Activated CD8-positive, alpha-beta memory T cell treated with anti-CD3 and anti-CD28 coated beads, Interleukin-2, amount 50 U/mL, for 1 hour (primary cell): ENCODE data around the gene MYORG.

ENCODE experiments used
- DNase-seq: peaks from one replicate; pipeline ENCODE4 v3.0.0-alpha.2; 2020; ENCODE audit errors: extremely low read depth

The MYORG gene

GRCh38 chr9:34376596-34377403 lies at the start of gene MYORG:
Gene MYORG (minus strand): TSS chr9:34376898. CDS start chr9:34372943, 3,955 bp downstream.
- peak; percentile 87 for DNase-seq

DNA sequence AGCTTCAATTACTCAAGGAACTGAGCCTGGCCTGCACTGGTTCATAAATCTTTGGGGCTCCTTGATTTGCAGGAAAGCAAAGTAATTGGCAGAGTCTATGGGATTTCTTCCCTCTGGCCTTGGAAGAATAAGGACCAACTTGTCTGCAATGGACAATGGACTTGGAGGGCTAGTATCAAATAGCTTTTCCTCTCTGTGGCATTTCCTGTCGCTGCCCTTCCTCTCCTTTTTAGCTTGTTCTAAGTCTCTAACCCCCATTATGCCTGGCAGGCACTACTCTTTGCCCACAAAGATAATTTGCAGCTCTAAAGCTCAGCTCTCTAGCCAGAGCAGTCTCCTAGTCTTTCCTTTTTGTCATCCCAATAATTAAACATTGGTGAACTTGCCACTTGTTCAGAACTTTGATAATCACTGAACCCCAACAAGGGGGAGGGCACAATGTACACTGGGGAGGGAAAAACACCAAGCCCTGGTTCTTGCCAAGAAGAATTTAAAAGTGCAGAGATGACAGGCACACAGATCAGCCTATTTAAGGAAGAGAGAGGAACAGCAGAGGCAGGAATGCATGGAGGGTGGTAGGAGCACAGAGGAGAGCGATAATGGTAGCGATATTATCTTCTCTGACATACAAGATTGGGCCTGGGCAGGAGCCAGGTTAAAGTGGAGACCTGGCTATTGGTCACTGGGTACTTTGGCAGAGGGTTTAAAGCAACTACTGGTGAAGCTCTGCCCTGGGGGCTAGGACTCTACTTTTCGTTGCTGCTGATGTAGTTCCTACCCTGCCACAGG lies 43.2 kb upstream of the MYORG start:
- DNase-seq: no peak

DNA sequence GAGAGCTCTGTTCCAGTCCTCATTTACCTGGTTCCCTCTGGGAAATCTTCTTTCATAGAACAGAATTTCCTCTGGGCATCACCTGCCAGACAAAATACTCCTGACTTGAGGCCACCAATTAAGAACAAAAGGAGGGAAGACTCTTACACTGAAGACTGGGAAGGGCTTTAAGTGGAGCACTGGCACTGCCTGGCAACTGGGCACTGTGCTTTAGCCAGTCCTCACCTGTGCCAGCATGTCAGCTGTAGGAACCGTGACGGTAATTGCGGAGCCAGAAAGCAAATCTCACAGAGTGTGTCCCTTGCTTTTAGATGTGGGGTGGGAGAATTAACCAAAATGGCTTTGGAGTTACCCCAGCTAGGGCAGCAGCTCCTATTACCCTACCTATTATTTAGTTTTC lies 41.0 kb upstream of the MYORG start:
- no peak for DNase-seq

GRCh38 chr9:34413231-34413852 lies 36.6 kb upstream of the MYORG start:
- no peak for DNase-seq

DNA sequence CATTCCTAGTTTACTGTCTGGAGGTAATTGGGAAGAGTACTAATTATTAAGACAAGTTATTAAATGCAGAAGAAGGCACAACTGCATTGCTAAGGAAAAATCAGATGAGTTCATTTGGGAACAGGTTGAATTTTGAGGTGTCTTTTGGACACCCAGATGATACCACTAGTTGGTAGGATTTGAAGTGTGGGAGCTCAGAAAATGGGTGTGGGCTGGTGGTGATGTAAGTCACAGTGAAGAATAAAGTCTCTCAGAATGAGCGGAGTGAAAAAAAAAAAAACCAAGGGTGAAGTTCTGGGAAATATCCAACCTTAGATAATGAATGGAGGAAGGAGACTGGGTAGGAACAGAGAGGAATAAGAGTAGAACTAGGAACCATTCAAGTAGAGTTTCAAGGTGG lies 35.6 kb upstream of the MYORG start:
- no peak for DNase-seq

DNA sequence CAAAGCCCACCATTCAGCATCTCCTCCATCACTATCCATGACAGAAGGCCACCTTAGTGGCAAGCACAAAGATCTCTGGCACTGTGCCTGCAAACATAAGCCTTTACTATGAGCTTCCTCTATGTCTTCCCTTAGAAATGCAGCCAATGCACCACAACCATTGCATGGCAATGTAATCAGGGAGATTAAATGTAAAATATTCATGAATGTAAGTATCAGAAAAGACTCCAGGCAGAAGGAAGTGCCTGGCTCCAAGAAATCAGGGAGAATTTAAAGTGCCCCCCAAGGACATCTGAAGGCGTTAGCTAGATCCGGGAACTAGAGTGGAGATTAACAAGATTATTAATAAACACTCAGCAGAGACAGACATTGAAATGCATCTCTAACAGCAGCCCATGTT lies 32.5 kb upstream of the MYORG start:
- no peak for DNase-seq

- DNase-seq: no peak
Measured at GRCh38 chr9:34408173-34408572, 31.5 kb upstream of the MYORG start.

- no peak for DNase-seq
Measured at GRCh38 chr9:34406219-34406618, 29.5 kb upstream of the MYORG start.

- DNase-seq: no peak
Measured at GRCh38 chr9:34405719-34406118, 29.0 kb upstream of the MYORG start.

DNA sequence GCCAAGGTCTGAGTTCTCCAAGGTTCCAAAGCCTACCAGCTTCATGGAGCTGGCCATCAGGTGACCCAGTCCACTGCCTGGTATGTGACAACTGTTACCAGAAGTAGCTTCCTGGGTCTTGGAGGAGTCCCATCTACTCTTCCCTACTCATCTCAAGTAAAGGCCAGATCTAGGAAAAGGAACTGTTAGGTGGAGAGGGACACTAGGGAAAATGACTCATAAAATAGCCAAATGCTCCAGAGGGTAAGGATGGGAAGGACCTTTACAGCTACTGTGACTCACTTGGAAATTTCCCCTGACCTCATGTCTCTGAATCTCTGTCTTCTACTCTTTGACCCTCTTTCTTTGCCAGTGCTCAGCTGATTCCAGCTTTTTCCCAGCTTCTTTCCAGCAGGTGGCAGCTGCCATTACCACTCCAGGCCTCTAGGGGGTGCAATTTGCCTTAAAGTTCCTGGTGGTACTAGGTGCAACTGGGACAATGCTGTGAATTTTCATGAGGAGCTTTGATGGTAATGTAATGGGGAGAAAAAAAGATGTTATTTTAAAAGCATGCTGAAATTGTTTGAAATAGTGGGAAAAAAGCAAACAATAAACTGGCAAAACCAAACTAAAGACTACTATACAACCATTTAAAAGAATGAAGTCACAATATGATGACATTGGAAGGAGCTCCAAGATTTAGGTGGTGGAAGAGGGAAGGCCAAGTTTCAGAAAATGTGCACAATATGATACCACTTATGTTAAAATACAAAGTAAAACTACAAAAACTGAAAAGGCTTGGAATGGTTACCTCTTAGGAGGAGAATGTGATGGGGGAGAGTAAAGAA lies 27.1 kb upstream of the MYORG start:
- no peak for DNase-seq

GRCh38 chr9:34400686-34401602 lies 24.2 kb upstream of the MYORG start:
- no peak for DNase-seq

- no peak for DNase-seq
Measured at GRCh38 chr9:34400275-34400674, 23.6 kb upstream of the MYORG start.

GRCh38 chr9:34399729-34400128 lies 23.0 kb upstream of the MYORG start:
- no peak for DNase-seq

GRCh38 chr9:34398875-34399274 lies 22.2 kb upstream of the MYORG start:
- no peak for DNase-seq

GRCh38 chr9:34396276-34397214 lies 19.8 kb upstream of the MYORG start:
- no peak for DNase-seq

DNA sequence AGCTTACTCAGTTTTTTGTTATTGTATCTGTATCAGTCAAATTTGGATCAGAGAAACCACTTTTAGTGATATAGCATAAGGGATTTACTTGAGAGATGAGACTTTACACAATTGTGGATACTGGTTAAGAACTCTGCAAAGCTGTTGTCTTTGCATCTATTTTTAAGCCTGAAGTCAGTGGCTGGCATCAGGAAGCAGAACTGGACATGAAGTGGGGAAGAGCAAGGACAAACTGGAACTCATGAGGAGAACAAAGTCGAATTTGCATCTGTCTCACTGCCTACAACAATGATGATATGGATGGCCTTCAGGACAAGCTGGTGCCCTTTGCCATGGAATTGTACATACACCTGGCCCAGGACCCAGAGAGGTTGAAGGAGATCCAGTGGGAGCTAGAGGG lies 15.8 kb upstream of the MYORG start:
- no peak for DNase-seq

GRCh38 chr9:34387239-34387638 lies 10.5 kb upstream of the MYORG start:
- no peak for DNase-seq

DNA sequence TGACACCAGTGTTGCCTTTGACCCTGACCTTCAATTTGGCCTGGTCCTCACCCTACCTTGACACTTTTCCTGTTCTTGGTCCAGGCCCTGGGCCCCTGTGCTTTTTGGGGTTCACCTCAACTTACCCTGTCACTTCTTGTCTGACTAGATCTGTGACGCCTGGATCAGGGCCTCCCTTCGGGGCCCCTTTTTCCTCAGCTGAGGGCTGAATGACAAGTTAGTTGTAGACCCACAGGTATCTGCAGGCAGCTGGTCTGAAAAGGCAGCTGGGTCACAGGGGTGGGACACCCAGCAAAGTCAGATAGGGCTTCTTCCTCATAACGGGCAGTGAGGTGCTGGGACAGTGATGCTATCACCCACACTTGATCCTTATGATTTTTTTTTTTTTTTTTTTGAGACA lies 10.0 kb upstream of the MYORG start:
- DNase-seq: no peak

- no peak for DNase-seq
Measured at GRCh38 chr9:34385561-34386230, 9.0 kb upstream of the MYORG start.
